Activated T-helper 17 cell treated with anti-CD3 and anti-CD28 coated beads, Interleukin-2, amount 50 U/mL, for 72 hours (primary cell): ENCODE data around the gene TMEM52B. TPM values are rescaled to one million over a fixed set of nuclear protein-coding genes. Genes with fewer than 3 reads are reported as not detected.

Experiments used
- ATAC-seq: fragments of 150-1000 bp; cut with Tn5 transposase; replicated peaks from 2 replicates; pipeline ENCODE4 v1.10.0; 2021; ENCODE audit warnings: mild to moderate bottlenecking, moderate library complexity
- H3K27ac Mint-ChIP-seq: one replicate; pipeline ENCODE4 v1.8.0; 2022; ENCODE audit warnings: mixed read lengths
- H3K27me3 Mint-ChIP-seq: one replicate; pipeline ENCODE4 v1.8.0; 2022; ENCODE audit warnings: mixed read lengths
- H3K36me3 Mint-ChIP-seq: one replicate; pipeline ENCODE4 v1.8.0; 2022; ENCODE audit warnings: low read depth, mild to moderate bottlenecking, mixed read lengths
- H3K4me1 Mint-ChIP-seq: one replicate; pipeline ENCODE4 v1.8.0; 2022; ENCODE audit warnings: mixed read lengths
- H3K4me3 Mint-ChIP-seq: one replicate; pipeline ENCODE4 v1.8.0; 2022; ENCODE audit warnings: mild to moderate bottlenecking, mixed read lengths
- H3K9me3 Mint-ChIP-seq: one replicate; pipeline ENCODE4 v1.8.0; 2022; ENCODE audit warnings: mixed read lengths
- total RNA-seq, 2 donors: library from RNA; stranded (reverse); gene quantifications; one replicate each; pipeline ENCODE4 v1.2.3, GENCODE V29; 2022

TMEM52B gene
- total RNA-seq, 2 donors from 2014 or later: not detected

- ATAC-seq: no peak
- H3K27ac Mint-ChIP-seq: no peak overlapping the region
- peaks cover 2% of the 10 kb centered on the region for H3K27me3 Mint-ChIP-seq
- no peaks in the 10 kb centered on the region for H3K4me1 Mint-ChIP-seq
- no peak overlapping the region for H3K4me3 Mint-ChIP-seq
- H3K9me3 Mint-ChIP-seq: no peaks in the 10 kb centered on the region
- no peaks in the 10 kb centered on the region for H3K36me3 Mint-ChIP-seq
Measured at GRCh38 chr12:10234562-10234961, 55.7 kb downstream of the TMEM52B start.

- Mint-ChIP-seq H3K4me3 (no peak overlapping the region), H3K27me3 (peaks cover 9% of the 10 kb centered on the region), H3K27ac (no peak overlapping the region), H3K36me3 (no peaks in the 10 kb centered on the region), H3K9me3 (no peaks in the 10 kb centered on the region), H3K4me1 (no peaks in the 10 kb centered on the region)
- no peak for ATAC-seq
Measured at GRCh38 chr12:10235761-10236631, 57.2 kb downstream of the TMEM52B start.

GRCh38 chr12:10236720-10237119 lies 57.9 kb downstream of the TMEM52B start:
- H3K36me3 Mint-ChIP-seq: no peaks in the 10 kb centered on the region
- peaks cover 9% of the 10 kb centered on the region for H3K27me3 Mint-ChIP-seq
- H3K4me1 Mint-ChIP-seq: no peaks in the 10 kb centered on the region
- ATAC-seq: no peak
- no peak overlapping the region for H3K27ac Mint-ChIP-seq
- no peaks in the 10 kb centered on the region for H3K9me3 Mint-ChIP-seq
- no peak overlapping the region for H3K4me3 Mint-ChIP-seq

GRCh38 chr12:10238526-10238925 lies 59.7 kb downstream of the TMEM52B start:
- Mint-ChIP-seq H3K4me1 (peaks cover under 1% of the 10 kb centered on the region), H3K9me3 (no peaks in the 10 kb centered on the region), H3K36me3 (no peaks in the 10 kb centered on the region), H3K27me3 (peaks cover 13% of the 10 kb centered on the region), H3K4me3 (no peak overlapping the region), H3K27ac (no peak overlapping the region)
- no peak for ATAC-seq

GRCh38 chr12:10241290-10241689 lies 62.5 kb downstream of the TMEM52B start:
- no peak for ATAC-seq
- Mint-ChIP-seq H3K4me3 (no peak overlapping the region), H3K36me3 (no peaks in the 10 kb centered on the region), H3K27ac (no peak overlapping the region), H3K9me3 (no peaks in the 10 kb centered on the region), H3K27me3 (peaks cover 13% of the 10 kb centered on the region), H3K4me1 (peaks cover 7% of the 10 kb centered on the region)

Other genes starting within 250 kb of the TMEM52B start
- gene CLEC2A, start 246.7 kb upstream of the TMEM52B start, total RNA-seq: not detected
- gene CLEC12A, start 207.6 kb upstream of the TMEM52B start, total RNA-seq: under 1 TPM in 1 of 2 donors, not detected in 1; 0.39 TPM
- not detected for gene CLEC1B, start 179.9 kb upstream of the TMEM52B start, total RNA-seq
- gene CLEC12B, start 168.4 kb upstream of the TMEM52B start, total RNA-seq: not detected
- gene CLEC9A, start 148.3 kb upstream of the TMEM52B start, total RNA-seq: not detected
- gene CLEC1A, start 80.0 kb upstream of the TMEM52B start, total RNA-seq: not detected
- gene CLEC7A, start 48.8 kb upstream of the TMEM52B start, total RNA-seq: under 1 TPM in 1 of 2 donors, not detected in 1; 0.26 TPM
- gene OLR1, start 6.9 kb upstream of the TMEM52B start, total RNA-seq: not detected
- gene GABARAPL1, start 33.8 kb downstream of the TMEM52B start, total RNA-seq: 10 to 100 TPM in 1 of 2 donors, 1 to 10 TPM in 1; 6.9 to 25.1 TPM
- gene KLRD1, start 128.8 kb downstream of the TMEM52B start, total RNA-seq: 1 to 10 TPM in 1 of 2 donors, not detected in 1; 1.1 TPM
- under 1 TPM; 0.19 to 0.24 TPM for gene KLRK1, start 211.0 kb downstream of the TMEM52B start, total RNA-seq
- gene KLRC4, start 230.7 kb downstream of the TMEM52B start, total RNA-seq: not detected
- gene KLRC3, start 241.6 kb downstream of the TMEM52B start, total RNA-seq: not detected